CD4-positive, alpha-beta T cell treated with Interleukin-4 for 4 hours (primary cell): Measurements from ENCODE around the gene C1R.
"Not testable (repeated sequence)": the region's sequence is repeated elsewhere in the genome, so short reads cannot be mapped to it uniquely, and the experiment has no call there.

Source experiments
- DNase-seq: peaks from one replicate; pipeline ENCODE4 v3.0.0-alpha.2; 2020

C1R gene

GRCh38 chr12:7065073-7065623 lies 27.1 kb downstream of the C1R start:
- no peak for DNase-seq

DNA sequence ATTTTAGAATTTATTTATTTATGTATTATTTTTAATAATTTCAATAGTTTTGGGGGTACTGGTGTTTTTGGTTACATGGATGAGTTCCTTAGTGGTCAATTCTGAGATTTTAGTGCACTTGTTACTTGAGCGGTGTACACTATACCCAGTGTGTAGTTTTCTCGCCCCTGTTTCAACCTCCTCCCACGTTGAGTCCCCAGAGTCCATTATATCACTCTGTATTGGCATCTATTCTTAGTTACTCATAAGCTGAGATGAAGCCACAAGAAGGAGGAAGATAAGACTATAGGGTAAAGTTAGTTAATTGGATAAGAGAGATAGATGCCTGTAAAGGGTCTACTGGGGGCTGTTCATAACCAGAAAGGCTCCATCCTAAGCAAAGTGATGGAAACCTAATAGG lies 27.7 kb downstream of the C1R start:
- DNase-seq = no peak

DNA sequence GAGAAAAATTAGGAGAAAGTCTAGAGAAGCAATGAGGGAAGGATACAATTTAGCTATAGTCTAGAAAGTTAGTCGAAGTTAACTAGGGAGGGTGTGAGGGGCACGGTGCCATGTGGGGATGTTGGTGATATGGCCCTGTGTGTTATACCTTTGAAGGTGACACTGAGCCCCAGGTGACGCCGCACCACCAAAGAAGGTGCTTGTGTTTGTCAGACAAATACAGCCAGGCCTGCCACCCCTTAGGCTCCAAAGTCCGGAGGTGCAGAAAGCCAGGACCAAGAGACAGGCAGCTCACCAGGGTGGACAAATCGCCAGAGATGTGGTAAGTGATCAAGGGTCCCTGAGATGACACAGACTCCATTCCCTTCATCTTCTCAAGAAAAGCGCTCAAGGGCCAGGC lies 30.6 kb downstream of the C1R start:
- DNase-seq = no peak

DNA sequence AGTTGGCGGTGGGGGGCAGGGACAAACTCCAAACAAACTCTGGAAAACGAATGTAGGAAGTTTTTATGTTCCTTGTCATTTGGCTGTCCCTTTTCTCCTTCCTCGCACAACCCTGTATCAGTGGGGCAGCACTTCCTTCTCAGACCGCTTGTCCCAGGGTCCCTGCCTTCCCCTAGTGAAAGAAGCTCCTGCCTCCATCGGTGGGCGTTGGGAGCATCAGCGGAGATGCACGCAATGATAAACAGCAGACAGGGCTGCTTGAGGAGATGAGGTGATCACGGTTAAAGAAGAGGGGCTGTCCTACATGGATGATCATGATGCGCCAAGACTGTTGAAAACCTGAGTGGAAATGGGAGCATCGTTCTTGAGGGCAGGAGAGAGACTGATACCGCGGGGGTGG lies 31.1 kb downstream of the C1R start:
- DNase-seq = no peak

GRCh38 chr12:7060353-7060954 lies 31.8 kb downstream of the C1R start, which contains the start of gene C1S:
Gene C1S (plus strand): TSS chr12:7060718. CDS start chr12:7061913, 1,195 bp downstream.
- DNase-seq = no peak

DNA sequence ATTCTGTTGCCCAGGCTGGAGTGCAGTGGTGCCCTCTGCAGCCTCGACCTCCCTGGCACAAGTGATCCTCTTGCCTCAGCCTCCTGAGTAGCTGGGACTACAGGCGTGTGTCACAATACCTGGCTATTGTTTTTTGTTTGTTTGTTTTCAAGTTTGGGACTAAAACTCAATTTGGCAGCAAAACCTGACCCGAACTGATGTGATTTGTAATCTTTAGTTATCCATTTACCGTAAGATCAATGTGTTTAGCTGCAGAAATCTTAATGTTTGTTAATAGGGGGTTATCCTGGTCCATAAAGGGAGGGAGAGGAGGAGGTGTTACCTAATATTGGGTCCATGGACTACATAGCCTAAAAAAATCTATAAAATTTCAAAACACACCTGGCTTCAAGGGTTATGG lies 32.5 kb downstream of the C1R start:
- DNase-seq = no peak

DNA sequence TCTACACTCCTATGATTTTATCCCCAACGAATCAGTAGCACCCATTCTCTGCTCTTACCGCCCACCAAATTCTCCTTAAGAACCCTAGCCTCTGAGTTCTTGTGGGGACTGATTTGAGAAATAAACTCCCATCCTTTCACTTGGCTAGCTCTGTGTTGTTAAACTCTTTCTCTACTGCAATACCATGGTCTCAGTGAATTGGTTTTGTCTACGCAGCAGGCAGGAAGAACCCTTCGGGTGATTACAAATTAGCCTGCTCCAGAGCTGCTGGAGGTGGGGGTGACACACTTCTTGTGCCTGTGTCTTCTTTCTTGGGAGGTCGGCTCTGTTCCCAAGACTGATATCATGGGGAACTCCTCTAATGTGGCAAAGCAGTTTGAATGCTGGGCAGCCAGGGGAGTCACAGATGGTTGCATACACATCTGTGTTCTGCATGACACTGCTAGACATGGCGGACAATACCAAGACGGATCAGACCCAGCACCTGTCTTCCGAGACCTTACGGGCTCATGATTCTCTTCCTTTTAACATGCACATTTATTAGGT lies 33.3 kb downstream of the C1R start:
- DNase-seq = no peak

DNA sequence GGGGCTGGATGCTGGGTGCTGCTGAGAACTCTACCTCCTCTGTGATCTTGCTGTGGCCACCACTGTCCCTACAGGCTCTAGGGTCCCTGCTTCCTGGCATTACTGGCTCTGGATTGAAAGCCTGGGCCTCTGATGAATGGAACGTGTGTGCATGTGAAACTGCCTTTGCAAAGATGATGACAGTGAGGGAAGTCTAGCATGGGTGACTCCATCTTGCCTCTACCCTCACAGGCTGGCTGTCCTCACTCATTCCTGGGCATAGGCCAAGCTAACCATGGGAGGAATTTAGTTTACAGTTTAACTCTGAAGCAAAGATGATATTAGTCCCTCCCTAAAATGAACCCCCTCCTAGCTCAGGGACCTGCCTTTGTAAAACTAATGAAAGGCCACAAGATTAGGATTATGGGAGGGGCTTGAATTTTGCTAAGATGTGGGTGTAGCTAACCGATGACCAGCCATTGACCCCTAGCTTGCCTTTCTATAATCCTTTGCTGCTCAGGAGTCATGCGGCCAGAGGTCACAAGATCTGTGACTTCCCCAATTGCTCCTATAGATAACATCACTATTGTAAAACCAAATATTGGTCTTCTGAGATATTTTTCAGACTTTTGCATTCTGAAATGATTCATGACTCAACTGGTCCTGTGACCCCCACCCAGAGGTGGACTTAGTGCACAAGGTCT lies 33.9 kb downstream of the C1R start:
- DNase-seq = no peak

GRCh38 chr12:7055736-7056135 lies 36.5 kb downstream of the C1R start:
- not testable (repeated sequence) for DNase-seq

DNA sequence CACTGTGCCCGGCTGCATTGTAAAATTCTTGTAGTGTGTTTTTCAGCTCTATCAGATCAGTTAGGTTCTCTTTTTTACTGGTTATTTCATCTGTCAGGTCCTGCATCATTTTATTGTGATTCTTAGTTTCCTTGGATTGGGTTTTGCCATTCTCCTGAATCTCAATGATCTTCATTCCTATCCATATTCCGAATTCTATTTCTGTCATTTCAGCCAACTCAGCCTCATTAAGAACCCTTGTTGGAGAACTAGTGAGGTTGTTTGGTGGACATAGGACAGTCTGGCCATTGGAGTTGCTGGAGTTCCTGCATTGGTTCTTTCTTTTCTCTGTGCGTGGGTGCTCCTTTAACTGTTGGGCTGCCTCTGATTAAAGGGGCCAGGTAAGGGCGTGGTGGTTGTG lies 37.3 kb downstream of the C1R start:
- DNase-seq = no peak

DNA sequence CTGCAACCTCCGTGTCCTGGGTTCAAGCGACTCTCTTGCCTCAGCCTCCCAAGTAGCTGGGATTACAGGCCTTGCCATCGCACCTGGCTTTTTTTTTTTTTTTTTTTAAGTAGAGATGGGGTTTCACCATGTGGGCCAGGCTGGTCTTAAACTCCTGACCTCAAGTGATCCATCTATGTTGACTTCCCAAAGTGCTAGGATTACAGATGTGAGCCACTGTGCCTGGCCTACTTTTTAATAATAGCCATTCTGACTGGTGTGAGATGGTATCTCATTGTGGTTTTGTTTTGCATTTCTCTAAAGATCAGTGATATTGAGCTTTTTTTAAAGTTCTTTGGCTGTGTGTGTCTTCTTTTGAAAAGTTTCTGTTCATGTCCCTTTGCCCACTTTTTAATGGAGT lies 42.3 kb downstream of the C1R start:
- not testable (repeated sequence) for DNase-seq

DNA sequence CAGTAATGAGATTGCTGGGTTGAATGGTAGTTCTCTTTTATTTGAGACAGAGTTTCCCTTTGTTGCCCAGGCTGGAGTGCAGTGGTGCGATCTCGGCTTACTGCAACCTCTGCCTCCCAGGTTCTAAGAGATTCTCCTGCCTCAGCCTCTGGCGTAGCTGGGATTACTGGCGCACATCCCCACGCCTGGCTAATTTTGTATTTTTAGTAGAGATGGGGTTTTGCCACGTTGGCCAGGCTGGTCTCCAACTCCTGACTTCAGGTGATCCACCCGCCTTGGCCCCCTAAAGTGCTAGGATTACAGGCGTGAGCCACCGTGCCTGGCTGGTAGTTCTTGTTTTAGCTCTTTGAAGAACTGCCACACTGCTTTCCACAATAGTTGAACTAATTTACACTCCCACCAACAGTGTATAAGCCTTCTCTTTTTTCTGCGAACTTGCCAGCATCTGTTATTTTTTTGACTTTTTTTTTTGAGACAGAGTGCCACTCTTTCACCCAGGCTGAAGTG lies 42.7 kb downstream of the C1R start:
- not testable (repeated sequence) for DNase-seq

GRCh38 chr12:7047306-7047705 lies 44.9 kb downstream of the C1R start:
- no peak for DNase-seq

DNA sequence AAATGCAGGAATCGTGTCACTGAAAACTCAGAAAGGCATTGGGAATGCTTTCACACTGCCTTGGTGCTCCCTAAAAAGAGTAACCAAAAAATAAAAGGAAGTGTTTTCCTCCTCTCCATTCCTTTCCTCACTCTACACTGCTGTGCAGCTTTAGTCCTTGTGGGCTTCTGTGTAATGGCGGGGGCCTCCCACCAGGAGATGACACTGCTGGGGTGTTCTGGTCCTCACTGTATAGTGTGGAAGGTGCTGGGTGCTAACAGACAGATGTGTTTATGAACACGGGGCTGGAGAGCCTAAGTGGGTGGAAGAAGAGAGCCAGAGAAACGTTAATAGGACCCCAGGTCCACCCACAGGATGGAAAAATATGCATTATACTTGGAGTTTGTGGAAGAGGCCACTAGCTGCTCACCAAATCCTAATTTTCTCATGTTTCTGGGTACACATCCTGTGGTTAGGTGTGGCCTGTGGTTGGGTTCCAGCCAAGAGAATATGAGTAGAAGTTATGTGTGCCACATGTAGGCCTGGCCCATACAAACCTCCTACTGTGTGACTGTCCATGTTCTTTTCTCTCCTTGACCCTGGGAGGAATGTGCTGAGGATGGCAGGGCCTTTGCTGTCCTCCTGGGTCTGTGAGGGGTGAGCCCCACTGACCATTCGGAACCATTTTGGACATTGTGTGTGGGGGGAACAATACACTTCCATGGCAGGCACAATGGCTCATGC lies 45.7 kb downstream of the C1R start:
- no peak for DNase-seq

DNA sequence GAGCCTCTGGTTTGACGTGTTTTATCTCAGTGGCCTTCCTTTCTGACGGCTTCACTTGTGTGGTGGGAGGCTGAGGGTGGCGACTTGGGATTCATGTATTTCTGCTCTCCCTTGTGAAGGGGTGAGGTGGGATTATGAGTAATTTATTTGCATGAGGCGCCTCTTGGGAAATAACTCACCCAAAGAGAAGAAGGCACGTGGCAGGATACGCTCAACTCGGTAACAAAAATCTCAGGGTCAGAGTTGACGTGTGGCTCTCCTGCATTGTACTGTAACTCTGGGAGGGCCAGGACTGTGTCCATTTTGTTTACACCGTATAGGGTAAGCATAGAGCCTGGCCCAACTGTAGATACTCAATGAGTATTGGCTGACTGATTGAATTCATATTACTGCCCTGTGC lies 46.3 kb downstream of the C1R start:
- no peak for DNase-seq

DNA sequence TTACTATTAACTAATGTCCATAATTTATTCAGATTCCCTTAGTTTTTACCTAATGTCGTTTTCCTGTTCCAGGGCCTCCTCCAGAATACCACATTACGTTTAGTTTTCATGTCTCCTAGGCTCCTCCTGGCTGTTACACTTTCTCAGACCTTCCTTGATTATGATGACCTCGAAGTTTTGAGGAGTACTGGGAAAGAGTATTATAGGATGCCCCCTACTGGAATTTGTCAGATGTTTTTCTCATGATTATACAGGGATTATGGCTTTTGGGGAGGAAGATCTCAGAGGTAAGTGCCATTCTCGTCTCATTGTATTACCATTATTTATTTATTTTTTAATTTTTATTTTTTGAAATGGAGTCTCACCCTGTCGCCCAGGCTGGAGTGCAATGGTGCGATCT lies 49.4 kb downstream of the C1R start:
- DNase-seq = peak; percentile 27

GRCh38 chr12:7039403-7039802 lies 52.8 kb downstream of the C1R start:
- DNase-seq = no peak

DNA sequence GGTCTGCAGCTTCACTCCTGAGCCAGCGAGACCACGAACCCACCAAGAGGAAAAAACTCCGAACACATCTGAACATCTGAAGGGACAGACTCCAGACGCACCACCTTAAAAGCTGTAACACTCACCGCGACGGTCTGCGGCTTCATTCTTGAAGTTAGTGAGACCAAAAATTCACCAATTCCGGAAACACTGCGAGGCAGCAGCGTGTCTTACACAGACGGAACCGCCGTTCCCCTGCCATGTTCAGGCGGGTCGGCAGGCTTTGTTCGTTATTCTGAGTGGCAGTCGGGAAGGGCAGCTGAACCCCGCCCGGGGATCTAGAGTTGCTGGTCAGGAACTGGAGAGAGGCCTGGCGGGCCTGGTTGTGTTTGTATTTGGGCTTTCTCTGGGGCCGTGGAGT lies 53.7 kb downstream of the C1R start:
- DNase-seq = no peak

- DNase-seq = not testable (repeated sequence)
Measured at GRCh38 chr12:7037411-7037810, 54.8 kb downstream of the C1R start.

DNA sequence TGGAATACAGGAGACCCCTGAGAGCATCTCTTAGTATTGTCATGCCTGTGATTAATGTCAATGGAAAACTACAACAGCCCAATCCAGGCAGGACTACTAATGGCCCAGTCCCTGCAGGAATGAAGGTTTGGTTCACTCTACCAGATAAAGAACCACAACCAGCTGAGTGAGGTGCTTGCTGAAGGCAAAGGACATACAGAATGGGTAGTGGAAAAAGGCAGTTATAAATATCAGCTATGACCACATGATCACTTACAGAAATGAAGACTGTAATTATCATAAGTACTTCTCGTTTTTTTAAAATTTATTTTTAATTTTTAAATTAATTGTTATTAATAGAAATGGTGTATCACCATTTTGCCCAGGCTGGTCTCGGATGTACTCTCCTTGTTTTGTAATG lies 56.8 kb downstream of the C1R start:
- DNase-seq = no peak

GRCh38 chr12:7034464-7034863 lies 57.8 kb downstream of the C1R start:
- no peak for DNase-seq

- DNase-seq = no peak
Measured at GRCh38 chr12:7032990-7033389, 59.3 kb downstream of the C1R start.

DNA sequence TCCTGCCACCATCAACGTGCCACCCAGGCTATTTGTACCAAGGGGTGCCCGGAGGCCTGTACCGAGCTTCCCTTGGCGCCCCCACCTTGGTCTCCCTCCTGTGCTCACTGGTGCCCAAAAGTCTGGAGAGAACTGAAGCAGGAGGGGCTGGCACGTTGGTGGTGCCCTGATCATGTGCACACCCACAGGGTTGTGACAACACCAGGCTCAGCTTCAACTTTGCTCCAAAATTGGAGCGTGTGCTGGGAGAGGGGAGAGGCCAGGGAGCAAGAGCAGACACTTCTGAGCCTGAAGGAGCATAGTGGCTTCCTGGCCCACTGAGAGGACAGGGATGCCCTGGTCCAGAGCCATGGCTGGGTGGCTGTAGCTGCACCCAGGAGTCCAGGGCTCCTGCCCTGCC lies 60.9 kb downstream of the C1R start:
- DNase-seq = no peak
